ENCODE measurements around the gene ALDH8A1. TPM values are rescaled to one million over a fixed set of nuclear protein-coding genes. Genes with fewer than 3 reads are reported as not detected.

ALDH8A1 gene
- total and polyA plus RNA-seq, 10 of the 15 experiments (the other 5 are each of a cell fraction or from before 2014, with no cell fraction given): 0.13 to 1.8 (median 0.62) TPM; not detected in 3

DNA sequence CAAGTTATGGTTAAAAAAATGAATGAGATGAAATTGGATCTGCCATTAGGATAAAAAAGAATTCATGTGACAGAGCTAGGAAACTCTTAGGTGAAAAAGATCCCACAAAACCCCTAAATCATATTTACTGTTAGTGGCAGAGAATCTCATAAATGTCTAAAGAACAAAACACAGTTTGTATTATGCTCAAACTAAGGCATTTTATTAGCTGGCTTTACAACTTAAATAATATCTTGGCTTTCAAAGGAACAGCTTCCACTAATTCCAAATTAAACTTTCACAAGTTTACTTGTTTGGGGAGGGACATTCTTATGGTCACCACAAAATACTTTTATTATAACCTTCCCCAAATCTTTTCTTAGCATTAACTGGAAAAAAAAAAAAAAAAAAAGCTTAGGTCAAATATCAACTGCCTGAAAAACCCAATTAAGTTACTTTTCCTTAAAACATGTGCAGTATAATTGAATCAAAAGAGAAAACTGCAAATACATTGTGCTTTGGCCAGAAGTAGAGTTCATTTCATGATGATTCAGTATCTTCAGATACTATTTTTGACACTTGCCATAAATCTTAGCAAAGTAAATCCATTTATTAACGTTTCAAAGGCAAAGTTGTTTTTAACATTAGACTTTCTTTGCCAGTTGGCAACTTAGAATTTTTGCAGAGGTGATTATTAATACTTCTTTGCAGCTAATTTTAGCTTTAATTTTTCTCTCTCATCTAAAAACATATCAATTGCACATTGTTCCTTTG lies 14.7 kb upstream of the ALDH8A1 start (continued):
- TF ChIP-seq CUX1 (IDR thresholded peaks at IDR 0.05; ENCODE audit: insufficient replicate concordance, low read depth, low read length): no peak
- no peak for TF ChIP-seq MYB (IDR thresholded peaks at IDR 0.05; ENCODE audit: borderline replicate concordance, low read depth, low read length)

DNA sequence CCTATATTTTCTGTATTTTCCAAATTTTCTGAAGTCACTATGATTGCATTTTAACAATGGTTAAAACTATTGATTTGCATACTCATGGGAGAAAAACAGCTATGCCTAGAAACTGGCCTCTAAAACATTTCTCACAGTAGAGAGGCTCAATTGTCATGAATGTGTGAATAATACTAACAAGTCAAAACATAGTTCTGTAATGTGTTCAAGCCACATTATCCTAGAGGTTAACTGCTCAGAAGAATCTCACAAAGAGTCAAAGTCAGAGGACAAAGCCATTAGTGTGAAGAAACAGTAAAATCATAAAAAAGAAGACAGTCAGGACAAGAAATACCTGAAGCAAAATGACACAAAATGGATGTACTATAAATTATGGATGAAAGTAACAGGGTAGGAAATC lies 12.5 kb upstream of the ALDH8A1 start:
- Histone ChIP-seq H3K9me3 (replicated peaks; ENCODE audit: control insufficient read depth, insufficient read depth, low read length) (no peaks in the 10 kb centered on the region), H3K4me1 (ENCODE audit: control insufficient read depth, insufficient read depth, low read length) (no peaks in the 10 kb centered on the region), H3K27ac (ENCODE audit: control insufficient read depth, insufficient read depth) (no peak overlapping the region), H3K36me3 (ENCODE audit: control insufficient read depth in 2 of 2, insufficient read depth in 2 of 2, low read length in 1 of 2) (peaks cover 0 to 7% of the 10 kb centered on the region in 2 experiments; a peak in 1 of 4 replicates), H2AFZ (ENCODE audit: control insufficient read depth, low read depth, low read length) (no peak overlapping the region), H3K4me3 (no peak overlapping the region), H3K27me3 (replicated peaks in 1 of 2; ENCODE audit: control insufficient read depth in 2 of 2, insufficient read depth in 2 of 2, low read length in 1 of 2) (no peaks in the 10 kb centered on the region), H3K4me2 (ENCODE audit: control insufficient read depth, insufficient read depth) (no peak overlapping the region), H4K20me1 (ENCODE audit: control insufficient read depth, insufficient read depth) (no peaks in the 10 kb centered on the region), H3K9ac (ENCODE audit: control insufficient read depth, insufficient read depth, low read length) (no peak overlapping the region), H3K79me2 (ENCODE audit: control insufficient read depth, insufficient read depth, low read length) (no peaks in the 10 kb centered on the region)
- intact Hi-C loops (cut with micrococcal nuclease; ENCODE audit: unreplicated experiment) (no loop called here), in situ Hi-C loops (cut with MboI) (no loop called here)
- SMC1A ChIA-PET (ENCODE audit: uncharacterized antibody, unreplicated experiment): interaction anchor here (0.6 to 1.6 kb wide), 3 partner anchors 14 to 322 kb away, joined by 3 read pairs; no protein-coding TSS in a partner anchor
- no TSS peak for BruUV-seq (replicated peaks)
- RAD21 ChIA-PET (ENCODE audit: unreplicated experiment): no interaction called here
- CTCF ChIA-PET: interaction anchor here (3.6 kb wide), 1 partner anchor 22 kb away, joined by 16 read pairs; no protein-coding TSS in a partner anchor
- FAIRE-seq (no peak), DNase-seq (ENCODE audit: low read depth, low spot score) (no peak), ATAC-seq (no peak)
- POLR2A ChIA-PET: interaction anchor here (0.6 kb wide), 1 partner anchor 245 kb away, joined by 4 read pairs; no protein-coding TSS in a partner anchor
- TF ChIP-seq SUPT20H (IDR thresholded peaks at IDR 0.05; ENCODE audit: borderline replicate concordance, control insufficient read depth, low read depth, low read length) (no peak), SMAD1 (IDR thresholded peaks at IDR 0.05; ENCODE audit: low read depth, partially characterized antibody) (no peak), SMAD5 (IDR thresholded peaks at IDR 0.05; ENCODE audit: low read depth) (no peak), CBFB (IDR thresholded peaks at IDR 0.05; ENCODE audit: low read depth) (no peak), ZNF24 (IDR thresholded peaks at IDR 0.05) (no peak), NR2C2 (IDR thresholded peaks at IDR 0.05; ENCODE audit: borderline replicate concordance, control insufficient read depth, insufficient read length, low read depth) (no peak), BMI1 (IDR thresholded peaks at IDR 0.05; ENCODE audit: borderline replicate concordance) (no peak), RBBP5 (conservative IDR thresholded peaks at IDR 0.05) (no peak), ZSCAN29 (IDR thresholded peaks at IDR 0.05) (no peak), NFIC (IDR thresholded peaks at IDR 0.05; ENCODE audit: low read depth, low read length) (no peak), ZNF274 (IDR thresholded peaks at IDR 0.05; ENCODE audit: insufficient read depth, insufficient read length) (no peak)
- TF ChIP-seq, protein P1, sequence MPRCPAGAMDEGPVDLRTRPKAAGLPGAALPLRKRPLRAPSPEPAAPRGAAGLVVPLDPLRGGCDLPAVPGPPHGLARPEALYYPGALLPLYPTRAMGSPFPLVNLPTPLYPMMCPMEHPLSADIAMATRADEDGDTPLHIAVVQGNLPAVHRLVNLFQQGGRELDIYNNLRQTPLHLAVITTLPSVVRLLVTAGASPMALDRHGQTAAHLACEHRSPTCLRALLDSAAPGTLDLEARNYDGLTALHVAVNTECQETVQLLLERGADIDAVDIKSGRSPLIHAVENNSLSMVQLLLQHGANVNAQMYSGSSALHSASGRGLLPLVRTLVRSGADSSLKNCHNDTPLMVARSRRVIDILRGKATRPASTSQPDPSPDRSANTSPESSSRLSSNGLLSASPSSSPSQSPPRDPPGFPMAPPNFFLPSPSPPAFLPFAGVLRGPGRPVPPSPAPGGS (IDR thresholded peaks at IDR 0.05; ENCODE audit: borderline replicate concordance, insufficient read depth, low read depth, low read length, poor library complexity, severe bottlenecking): no peak
- TF ChIP-seq, protein P2, sequence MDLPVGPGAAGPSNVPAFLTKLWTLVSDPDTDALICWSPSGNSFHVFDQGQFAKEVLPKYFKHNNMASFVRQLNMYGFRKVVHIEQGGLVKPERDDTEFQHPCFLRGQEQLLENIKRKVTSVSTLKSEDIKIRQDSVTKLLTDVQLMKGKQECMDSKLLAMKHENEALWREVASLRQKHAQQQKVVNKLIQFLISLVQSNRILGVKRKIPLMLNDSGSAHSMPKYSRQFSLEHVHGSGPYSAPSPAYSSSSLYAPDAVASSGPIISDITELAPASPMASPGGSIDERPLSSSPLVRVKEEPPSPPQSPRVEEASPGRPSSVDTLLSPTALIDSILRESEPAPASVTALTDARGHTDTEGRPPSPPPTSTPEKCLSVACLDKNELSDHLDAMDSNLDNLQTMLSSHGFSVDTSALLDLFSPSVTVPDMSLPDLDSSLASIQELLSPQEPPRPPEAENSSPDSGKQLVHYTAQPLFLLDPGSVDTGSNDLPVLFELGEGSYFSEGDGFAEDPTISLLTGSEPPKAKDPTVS (IDR thresholded peaks at IDR 0.05; ENCODE audit: low read depth, low read length): no peak
